ENCODE measurements around the gene CCDC73. TPM values are rescaled to one million over a fixed set of nuclear protein-coding genes. Genes with fewer than 3 reads are reported as not detected.

CCDC73 gene
- total and polyA plus RNA-seq, 2 of the 4 experiments (the other 2 are of a cell fraction): not detected

DNA sequence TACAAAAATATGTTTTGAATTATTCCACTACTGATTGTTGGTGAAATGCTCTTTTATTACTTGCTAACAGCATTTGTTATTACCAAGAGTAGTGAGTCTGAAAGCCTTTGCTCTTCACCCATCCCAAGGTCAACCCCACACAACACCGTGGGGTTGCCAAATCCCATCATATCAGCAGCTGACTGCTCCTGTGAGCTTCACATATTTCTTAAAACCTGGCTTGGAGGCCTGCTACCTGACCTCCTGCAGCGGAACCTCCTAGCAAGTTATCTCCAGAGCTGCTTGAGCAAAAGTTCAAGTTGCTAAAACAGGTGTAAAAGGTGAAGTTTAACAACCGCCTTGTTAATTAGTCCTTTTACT lies 230.9 kb downstream of the CCDC73 start:
- Histone ChIP-seq H2BK5ac (ENCODE audit: low read depth, low read length, poor library complexity, severe bottlenecking) (no peak overlapping the region), H3K18ac (ENCODE audit: low read depth, low read length) (no peak overlapping the region), H3K4me2 (ENCODE audit: low read depth, low read length) (no peak overlapping the region; the same call in 1 of the 2 replicates), H3K9me1 (ENCODE audit: insufficient read depth, low read length) (no peaks in the 10 kb centered on the region), H3K23ac (ENCODE audit: low read depth, low read length) (no peak overlapping the region), H4K20me1 (ENCODE audit: insufficient read depth, low read length) (no peaks in the 10 kb centered on the region), H3K79me1 (ENCODE audit: low read depth in 1 of 2, low read length in 2 of 2) (no peaks in the 10 kb centered on the region), H2BK20ac (ENCODE audit: low read depth, low read length) (no peak overlapping the region), H4K8ac (ENCODE audit: low read depth in 2 of 2, low read length in 2 of 2) (no peak overlapping the region), H2AK9ac (replicated peaks; ENCODE audit: low read depth, low read length, poor library complexity) (no peak overlapping the region), H2BK15ac (ENCODE audit: low read depth, low read length) (no peak overlapping the region), H3K14ac (replicated peaks; ENCODE audit: low read depth, low read length) (no peak overlapping the region), H2BK120ac (ENCODE audit: low read depth, low read length) (no peak overlapping the region), H3K4me1 (ENCODE audit: control insufficient read depth, insufficient read depth, low read length) (no peaks in the 10 kb centered on the region), H2AFZ (replicated peaks; ENCODE audit: low read length, poor library complexity) (no peak overlapping the region), H4K91ac (ENCODE audit: insufficient read depth, low read depth, low read length) (no peak overlapping the region), H2AK5ac (ENCODE audit: low read depth, low read length) (no peak overlapping the region), H3K9ac (ENCODE audit: low read depth, low read length) (no peak overlapping the region), H3K36me3 (ENCODE audit: control insufficient read depth, insufficient read depth, low read length) (no peaks in the 10 kb centered on the region), H3K27ac (ENCODE audit: insufficient read depth, low read length) (no peak overlapping the region), H3K9me3 (ENCODE audit: control insufficient read depth, insufficient read depth, low read length) (no peaks in the 10 kb centered on the region), H3K4ac (ENCODE audit: low read depth, low read length) (no peak overlapping the region), H3K56ac (ENCODE audit: extremely low read depth, insufficient read depth, low read length) (no peak overlapping the region), H3K27me3 (ENCODE audit: control insufficient read depth, insufficient read depth, low read length) (no peaks in the 10 kb centered on the region; the same call in 1 of the 2 replicates), H4K5ac (ENCODE audit: low read depth, low read length) (no peak overlapping the region), H3K4me3 (ENCODE audit: insufficient read depth, low read depth, low read length) (no peak overlapping the region)
- POLR2A ChIA-PET (ENCODE audit: unreplicated experiment): no interaction called here
- CTCF ChIA-PET: no interaction called here
- no peak for ATAC-seq (ENCODE audit: low read depth)
- no CpG with 5 or more reads among the region's 3 CpGs for WGBS, 2 experiments (ENCODE audit: extremely low coverage in 2 of 2, insufficient read length in 1 of 2)
- TF ChIP-seq MXI1 (IDR thresholded peaks at IDR 0.05; ENCODE audit: borderline replicate concordance, low read depth, low read length) (no peak), RCOR1 (IDR thresholded peaks at IDR 0.05; ENCODE audit: insufficient replicate concordance, low read length) (no peak), FOS (IDR thresholded peaks at IDR 0.05; ENCODE audit: low read depth, low read length) (no peak)
- TF ChIP-seq, protein P1, sequence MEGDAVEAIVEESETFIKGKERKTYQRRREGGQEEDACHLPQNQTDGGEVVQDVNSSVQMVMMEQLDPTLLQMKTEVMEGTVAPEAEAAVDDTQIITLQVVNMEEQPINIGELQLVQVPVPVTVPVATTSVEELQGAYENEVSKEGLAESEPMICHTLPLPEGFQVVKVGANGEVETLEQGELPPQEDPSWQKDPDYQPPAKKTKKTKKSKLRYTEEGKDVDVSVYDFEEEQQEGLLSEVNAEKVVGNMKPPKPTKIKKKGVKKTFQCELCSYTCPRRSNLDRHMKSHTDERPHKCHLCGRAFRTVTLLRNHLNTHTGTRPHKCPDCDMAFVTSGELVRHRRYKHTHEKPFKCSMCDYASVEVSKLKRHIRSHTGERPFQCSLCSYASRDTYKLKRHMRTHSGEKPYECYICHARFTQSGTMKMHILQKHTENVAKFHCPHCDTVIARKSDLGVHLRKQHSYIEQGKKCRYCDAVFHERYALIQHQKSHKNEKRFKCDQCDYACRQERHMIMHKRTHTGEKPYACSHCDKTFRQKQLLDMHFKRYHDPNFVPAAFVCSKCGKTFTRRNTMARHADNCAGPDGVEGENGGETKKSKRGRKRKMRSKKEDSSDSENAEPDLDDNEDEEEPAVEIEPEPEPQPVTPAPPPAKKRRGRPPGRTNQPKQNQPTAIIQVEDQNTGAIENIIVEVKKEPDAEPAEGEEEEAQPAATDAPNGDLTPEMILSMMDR (conservative IDR thresholded peaks at IDR 0.05; ENCODE audit: low read depth, low read length): no peak
- intact Hi-C loops (cut with micrococcal nuclease) (no loop called here), dilution Hi-C loops (cut with HindIII; ENCODE audit: low sequenced_read_pairs, unreplicated experiment) (no loop called here), in situ Hi-C loops (cut with MboI; ENCODE audit: low sequenced_read_pairs) (no loop called here)
- no TSS peak for BruUV-seq (replicated peaks)
- DNase-seq: no peak
